ENCODE data around the gene BPGM.

BPGM gene

GRCh38 chr7:134724606-134725005, 78.0 kb downstream of the BPGM start:
- DNase-seq: peak; percentile 32

GRCh38 chr7:134726581-134726980, 79.9 kb downstream of the BPGM start:
- no peak for DNase-seq

GRCh38 chr7:134727711-134728110, 81.1 kb downstream of the BPGM start:
- DNase-seq: no peak

Data from OCI-M1 (cell line).